Peyer's patch (tissue), 4 donors: ENCODE data around the gene TSPAN9.

Experiments
- POLR2A ChIP-seq, 2 donors: fragments of 450-650 bp; IDR thresholded peaks; one replicate each; pipeline ENCODE4 v1.5.1; 2017; ENCODE audit warnings: antibody characterized with exemption in 2 of 2, mild to moderate bottlenecking in 2 of 2, moderate library complexity in 2 of 2
- TF ChIP-seq, protein P1 (sequence below), 6 experiments: fragments of 450-650 bp in 4 of 6; fragments of 200-600 bp in 2 of 6; sonication (generic) in 1 of 6; IDR thresholded peaks; one replicate each; pipeline ENCODE4 v1.5.1; 2017 to 2019; ENCODE audit warnings: antibody characterized with exemption in 6 of 6, mild to moderate bottlenecking in 3 of 6, moderate library complexity in 1 of 6

- TF ChIP-seq, protein P1, sequence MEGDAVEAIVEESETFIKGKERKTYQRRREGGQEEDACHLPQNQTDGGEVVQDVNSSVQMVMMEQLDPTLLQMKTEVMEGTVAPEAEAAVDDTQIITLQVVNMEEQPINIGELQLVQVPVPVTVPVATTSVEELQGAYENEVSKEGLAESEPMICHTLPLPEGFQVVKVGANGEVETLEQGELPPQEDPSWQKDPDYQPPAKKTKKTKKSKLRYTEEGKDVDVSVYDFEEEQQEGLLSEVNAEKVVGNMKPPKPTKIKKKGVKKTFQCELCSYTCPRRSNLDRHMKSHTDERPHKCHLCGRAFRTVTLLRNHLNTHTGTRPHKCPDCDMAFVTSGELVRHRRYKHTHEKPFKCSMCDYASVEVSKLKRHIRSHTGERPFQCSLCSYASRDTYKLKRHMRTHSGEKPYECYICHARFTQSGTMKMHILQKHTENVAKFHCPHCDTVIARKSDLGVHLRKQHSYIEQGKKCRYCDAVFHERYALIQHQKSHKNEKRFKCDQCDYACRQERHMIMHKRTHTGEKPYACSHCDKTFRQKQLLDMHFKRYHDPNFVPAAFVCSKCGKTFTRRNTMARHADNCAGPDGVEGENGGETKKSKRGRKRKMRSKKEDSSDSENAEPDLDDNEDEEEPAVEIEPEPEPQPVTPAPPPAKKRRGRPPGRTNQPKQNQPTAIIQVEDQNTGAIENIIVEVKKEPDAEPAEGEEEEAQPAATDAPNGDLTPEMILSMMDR (IDR thresholded peaks at IDR 0.05), result no peak
- TF ChIP-seq POLR2A (IDR thresholded peaks at IDR 0.05), result no peak
These were observed 143.5 kb downstream of the TSPAN9 start for GRCh38 chr12:3220382-3221321.
